ENCODE results near the gene PRKAA2. TPM values are rescaled to one million over a fixed set of nuclear protein-coding genes. Genes with fewer than 3 reads are reported as not detected.
A peak's percentile ranks its signal among the peaks of the same experiment; 100 is the strongest.

PRKAA2 gene
- total and polyA plus RNA-seq, 4 donors = 9.6 to 27.4 (median 11.1) TPM

DNA sequence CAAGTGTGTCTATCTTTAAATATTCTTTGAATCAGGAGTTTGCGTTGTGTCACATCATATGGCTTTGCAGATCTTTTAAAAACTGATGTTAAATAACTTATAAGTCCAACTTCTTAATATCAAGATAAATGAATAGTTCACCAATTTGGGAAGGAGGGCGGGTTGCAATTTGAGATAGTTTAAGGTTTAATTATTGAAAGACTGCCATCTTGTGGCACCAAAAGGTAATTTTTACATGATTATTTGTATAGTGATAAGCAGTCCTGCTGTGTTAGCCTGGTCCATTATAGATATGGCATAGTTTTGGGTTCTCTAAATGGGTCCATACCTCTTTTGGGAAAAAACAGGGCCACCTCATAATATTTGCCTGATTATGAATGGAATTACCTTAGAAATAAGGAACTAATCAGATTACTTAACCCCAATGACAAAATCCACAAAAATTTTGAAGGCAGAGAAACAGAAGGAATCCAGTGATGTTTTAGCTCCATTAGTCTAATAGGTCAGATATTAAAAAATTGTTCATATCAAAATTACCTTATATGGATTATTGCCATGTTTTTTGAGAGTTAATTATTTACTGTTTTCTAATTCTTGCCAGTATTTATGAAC, 64.3 kb downstream of the PRKAA2 start:
- peak; percentile 35 to 90 (median 55) for DNase-seq (ENCODE audit: low read depth in 4 of 6, low spot score in 6 of 6)
- no peaks in the 10 kb centered on the region for H3K27me3 ChIP-seq (ENCODE audit: control insufficient read depth, insufficient read depth, low read length)
- H3K4me1 ChIP-seq (ENCODE audit: control insufficient read depth, insufficient read depth, low read length) = no peaks in the 10 kb centered on the region
- WGBS (ENCODE audit: insufficient coverage) = no CpG with 5 or more reads among the region's 2 CpGs
- H3K4me3 ChIP-seq (ENCODE audit: low read depth, low read length) = no peak overlapping the region
- no peak overlapping the region for H3K27ac ChIP-seq (ENCODE audit: low read depth, low read length)
- no peaks in the 10 kb centered on the region for H3K9me3 ChIP-seq (ENCODE audit: control insufficient read depth, insufficient read depth, low read length)
- peaks cover 2% of the 10 kb centered on the region for H3K36me3 ChIP-seq (ENCODE audit: control insufficient read depth, insufficient read depth, low read length)

DNA sequence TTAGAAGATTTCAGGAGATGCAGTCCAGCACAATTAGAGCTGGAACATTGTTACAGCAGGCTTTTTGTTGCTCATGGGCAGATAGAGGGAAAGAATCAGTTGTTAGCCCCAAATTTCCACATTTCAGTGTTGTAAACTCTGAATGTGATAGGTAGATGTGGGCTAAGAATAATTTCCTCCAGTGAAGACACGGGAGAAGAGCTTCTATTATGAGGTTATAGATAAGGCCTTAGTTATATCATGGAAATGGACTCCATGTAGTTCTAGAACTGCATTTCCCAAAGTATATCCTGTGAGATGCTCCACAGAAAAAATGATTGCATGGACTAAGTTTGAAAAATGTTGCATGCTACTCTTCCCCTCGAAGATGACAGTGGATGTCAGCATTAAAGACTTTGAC, 64.9 kb downstream of the PRKAA2 start:
- Histone ChIP-seq H3K4me1 (ENCODE audit: control insufficient read depth, insufficient read depth, low read length) (no peaks in the 10 kb centered on the region), H3K9me3 (ENCODE audit: control insufficient read depth, insufficient read depth, low read length) (no peaks in the 10 kb centered on the region), H3K4me3 (ENCODE audit: low read depth, low read length) (no peak overlapping the region), H3K27me3 (ENCODE audit: control insufficient read depth, insufficient read depth, low read length) (no peaks in the 10 kb centered on the region), H3K27ac (ENCODE audit: low read depth, low read length) (no peak overlapping the region), H3K36me3 (ENCODE audit: control insufficient read depth, insufficient read depth, low read length) (peaks cover 2% of the 10 kb centered on the region)
- DNase-seq (ENCODE audit: low read depth in 4 of 6, low spot score in 6 of 6) = no peak
- WGBS (ENCODE audit: insufficient coverage) = no CpG with 5 or more reads among the region's 2 CpGs

DNA sequence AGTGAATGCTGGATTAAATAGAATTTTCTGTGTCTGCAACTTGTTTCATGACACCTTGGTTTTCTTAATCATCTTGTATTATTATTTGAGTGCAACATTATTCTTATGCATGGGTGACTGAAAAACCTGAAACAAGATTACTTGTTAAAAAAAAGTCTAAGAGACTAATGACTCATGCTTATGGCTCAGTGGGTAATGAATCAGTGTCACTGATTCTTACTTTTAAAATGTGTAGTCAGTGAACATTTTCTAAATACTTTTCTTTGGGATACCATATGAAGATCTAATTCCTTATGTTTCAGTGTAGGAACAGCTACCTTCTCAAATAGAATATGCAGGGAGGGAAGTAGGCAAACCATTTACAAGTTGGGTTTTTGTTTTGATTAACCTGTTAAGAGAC, 65.5 kb downstream of the PRKAA2 start:
- DNase-seq (ENCODE audit: low read depth in 4 of 6, low spot score in 6 of 6) = no peak
- no peaks in the 10 kb centered on the region for H3K27me3 ChIP-seq (ENCODE audit: control insufficient read depth, insufficient read depth, low read length)
- no peaks in the 10 kb centered on the region for H3K36me3 ChIP-seq (ENCODE audit: control insufficient read depth, insufficient read depth, low read length)
- H3K4me1 ChIP-seq (ENCODE audit: control insufficient read depth, insufficient read depth, low read length) = no peaks in the 10 kb centered on the region
- no peak overlapping the region for H3K27ac ChIP-seq (ENCODE audit: low read depth, low read length)
- H3K4me3 ChIP-seq (ENCODE audit: low read depth, low read length) = no peak overlapping the region
- H3K9me3 ChIP-seq (ENCODE audit: control insufficient read depth, insufficient read depth, low read length) = no peaks in the 10 kb centered on the region

DNA sequence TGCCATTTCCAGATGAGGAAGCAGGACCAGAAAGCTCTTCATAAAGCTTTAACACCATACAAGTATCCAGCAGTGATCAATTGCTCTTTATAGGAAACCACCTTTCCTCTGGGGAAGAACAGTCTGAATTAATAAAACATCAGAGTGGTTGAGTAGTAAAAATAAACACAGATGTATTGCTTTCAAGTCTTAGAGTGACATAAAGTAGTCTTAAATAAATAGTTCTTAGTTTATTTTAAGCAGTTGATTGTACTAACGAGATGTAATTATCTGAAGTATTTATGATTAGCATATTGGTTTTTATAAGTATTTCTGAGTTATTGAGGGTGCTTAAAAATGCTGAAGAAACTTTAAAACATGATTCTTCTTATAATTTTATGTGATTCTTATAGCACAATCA, 67.0 kb downstream of the PRKAA2 start:
- no peak overlapping the region for H3K4me3 ChIP-seq (ENCODE audit: low read depth, low read length)
- DNase-seq (ENCODE audit: low read depth in 4 of 6, low spot score in 6 of 6) = no peak
- WGBS (ENCODE audit: insufficient coverage) = no CpG with 5 or more reads among the region's 1 CpG
- H3K27me3 ChIP-seq (ENCODE audit: control insufficient read depth, insufficient read depth, low read length) = no peaks in the 10 kb centered on the region
- no peak overlapping the region for H3K27ac ChIP-seq (ENCODE audit: low read depth, low read length)
- no peaks in the 10 kb centered on the region for H3K36me3 ChIP-seq (ENCODE audit: control insufficient read depth, insufficient read depth, low read length)
- no peaks in the 10 kb centered on the region for H3K9me3 ChIP-seq (ENCODE audit: control insufficient read depth, insufficient read depth, low read length)
- no peaks in the 10 kb centered on the region for H3K4me1 ChIP-seq (ENCODE audit: control insufficient read depth, insufficient read depth, low read length)

DNA sequence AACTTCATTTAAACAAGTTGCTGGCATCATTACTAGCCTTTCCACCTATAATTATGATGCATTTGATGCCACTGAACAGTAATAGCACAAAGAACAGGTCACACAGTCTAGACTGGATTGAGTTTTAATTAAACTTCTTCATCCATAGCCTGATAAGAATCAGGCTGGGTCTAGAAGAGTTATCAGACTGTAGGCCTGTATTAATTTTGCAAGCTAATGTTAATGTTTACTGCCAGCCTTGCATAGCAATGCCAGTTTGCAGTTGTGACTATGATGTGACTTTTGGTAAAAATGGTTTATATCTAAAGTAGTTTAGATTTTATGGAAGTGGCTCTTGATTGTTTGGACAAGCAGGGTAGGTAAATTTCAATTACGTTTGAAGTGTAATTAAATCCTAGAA, 68.0 kb downstream of the PRKAA2 start:
- no peak for DNase-seq (ENCODE audit: low read depth in 4 of 6, low spot score in 6 of 6)
- Histone ChIP-seq H3K27me3 (ENCODE audit: control insufficient read depth, insufficient read depth, low read length) (no peaks in the 10 kb centered on the region), H3K36me3 (ENCODE audit: control insufficient read depth, insufficient read depth, low read length) (no peaks in the 10 kb centered on the region), H3K9me3 (ENCODE audit: control insufficient read depth, insufficient read depth, low read length) (no peaks in the 10 kb centered on the region), H3K4me1 (ENCODE audit: control insufficient read depth, insufficient read depth, low read length) (no peaks in the 10 kb centered on the region), H3K4me3 (ENCODE audit: low read depth, low read length) (no peak overlapping the region), H3K27ac (ENCODE audit: low read depth, low read length) (no peak overlapping the region)
- WGBS (ENCODE audit: insufficient coverage) = no CpG with 5 or more reads among the region's 1 CpG

DNA sequence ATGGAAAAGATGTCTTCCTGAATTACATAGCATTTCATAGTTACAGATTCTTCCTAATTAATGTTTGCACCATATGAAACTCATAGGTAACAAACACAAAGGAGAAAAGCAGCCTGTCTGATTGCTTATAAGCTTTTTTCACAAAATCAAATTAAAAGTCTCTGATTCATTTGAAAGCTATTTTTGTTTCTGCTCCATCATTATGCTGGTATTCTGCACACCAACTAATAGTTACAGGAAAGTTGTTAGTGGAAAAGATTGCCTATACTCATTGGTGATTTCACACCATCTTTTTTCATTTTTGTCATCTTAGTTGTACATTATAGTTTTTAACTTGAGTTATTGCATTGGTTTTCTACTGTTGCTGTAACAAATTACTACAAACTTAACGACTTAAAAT, 70.0 kb downstream of the PRKAA2 start:
- WGBS (ENCODE audit: insufficient coverage) = no CpG with 5 or more reads among the region's 1 CpG
- DNase-seq (ENCODE audit: low read depth in 4 of 6, low spot score in 6 of 6) = no peak
- Histone ChIP-seq H3K4me3 (ENCODE audit: low read depth, low read length) (no peak overlapping the region), H3K27me3 (ENCODE audit: control insufficient read depth, insufficient read depth, low read length) (no peaks in the 10 kb centered on the region), H3K27ac (ENCODE audit: low read depth, low read length) (no peak overlapping the region), H3K4me1 (ENCODE audit: control insufficient read depth, insufficient read depth, low read length) (no peaks in the 10 kb centered on the region), H3K9me3 (ENCODE audit: control insufficient read depth, insufficient read depth, low read length) (no peaks in the 10 kb centered on the region), H3K36me3 (ENCODE audit: control insufficient read depth, insufficient read depth, low read length) (no peaks in the 10 kb centered on the region)

DNA sequence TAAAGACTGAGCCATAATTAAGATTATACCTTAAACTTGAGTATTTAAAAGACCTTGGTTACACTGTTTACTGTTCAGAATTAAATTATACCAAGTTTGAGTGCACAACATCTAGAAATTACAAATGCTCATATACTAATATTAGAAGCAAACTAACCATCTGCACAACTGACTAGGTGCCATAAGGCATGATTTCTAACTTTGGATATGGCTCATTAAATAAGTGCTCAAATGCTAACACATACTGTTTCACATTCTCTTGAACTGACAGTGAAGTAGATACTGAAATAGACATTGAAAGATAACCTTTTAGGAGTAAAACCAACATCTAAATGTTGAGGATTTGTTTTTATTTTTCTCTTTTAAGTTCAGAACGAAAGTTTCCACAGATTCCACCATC, 74.1 kb downstream of the PRKAA2 start:
- Histone ChIP-seq H3K4me3 (ENCODE audit: low read depth, low read length) (no peak overlapping the region), H3K27me3 (ENCODE audit: control insufficient read depth, insufficient read depth, low read length) (no peaks in the 10 kb centered on the region), H3K27ac (ENCODE audit: low read depth, low read length) (no peak overlapping the region), H3K9me3 (ENCODE audit: control insufficient read depth, insufficient read depth, low read length) (no peaks in the 10 kb centered on the region), H3K4me1 (ENCODE audit: control insufficient read depth, insufficient read depth, low read length) (no peaks in the 10 kb centered on the region), H3K36me3 (ENCODE audit: control insufficient read depth, insufficient read depth, low read length) (no peaks in the 10 kb centered on the region)
- 57% methylated on average over 1 of the region's 1 CpG for WGBS (ENCODE audit: insufficient coverage)
- peak in 1 of 6 donors; percentile 38 for DNase-seq (ENCODE audit: low read depth in 4 of 6, low spot score in 6 of 6)

DNA sequence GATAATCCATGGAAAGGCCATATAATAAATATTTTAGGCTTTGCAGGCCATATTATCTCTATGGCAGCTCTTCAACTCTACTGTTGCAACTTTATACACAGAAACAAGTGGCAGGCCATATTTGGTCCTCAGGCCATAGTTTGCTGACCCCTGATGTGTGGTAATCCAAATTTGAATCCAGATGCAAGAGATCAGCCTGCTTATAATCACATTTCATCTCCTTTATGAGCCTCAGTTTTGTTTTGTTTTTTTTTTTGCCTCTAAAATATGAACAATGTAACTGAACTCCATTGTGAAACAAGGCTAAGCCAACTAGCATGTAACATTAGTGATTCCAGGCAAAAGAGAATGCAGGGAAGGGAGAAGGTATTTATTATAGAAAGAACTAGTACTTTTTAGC, 81.6 kb downstream of the PRKAA2 start:
- Histone ChIP-seq H3K4me3 (ENCODE audit: low read depth, low read length) (no peak overlapping the region), H3K27ac (ENCODE audit: low read depth, low read length) (no peak overlapping the region), H3K27me3 (ENCODE audit: control insufficient read depth, insufficient read depth, low read length) (no peaks in the 10 kb centered on the region), H3K9me3 (ENCODE audit: control insufficient read depth, insufficient read depth, low read length) (no peaks in the 10 kb centered on the region), H3K36me3 (ENCODE audit: control insufficient read depth, insufficient read depth, low read length) (no peaks in the 10 kb centered on the region), H3K4me1 (ENCODE audit: control insufficient read depth, insufficient read depth, low read length) (no peaks in the 10 kb centered on the region)
- no peak for DNase-seq (ENCODE audit: low read depth in 4 of 6, low spot score in 6 of 6)

DNA sequence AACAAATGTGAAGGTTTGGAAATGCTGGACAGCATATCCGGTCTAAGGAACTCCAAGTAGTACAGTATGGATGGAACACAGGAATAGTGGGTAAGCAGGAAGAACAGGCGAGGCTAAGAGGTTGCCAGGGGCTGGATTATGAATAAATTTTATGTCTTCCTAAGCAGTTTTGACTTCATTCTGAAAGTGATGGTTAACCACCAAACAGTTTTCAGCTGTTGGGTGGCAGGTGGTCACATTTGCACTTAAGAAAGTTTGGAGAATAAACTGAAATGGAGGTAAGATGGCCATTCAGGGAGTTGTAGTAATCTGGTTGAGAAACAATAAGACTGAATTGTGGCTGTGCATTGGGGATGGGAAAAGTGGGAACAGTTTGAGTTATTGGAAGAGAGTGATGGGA, 83.8 kb downstream of the PRKAA2 start:
- no peak overlapping the region for H3K4me3 ChIP-seq (ENCODE audit: low read depth, low read length)
- no peaks in the 10 kb centered on the region for H3K4me1 ChIP-seq (ENCODE audit: control insufficient read depth, insufficient read depth, low read length)
- 100% methylated on average over 2 of the region's 2 CpGs for WGBS (ENCODE audit: insufficient coverage)
- no peaks in the 10 kb centered on the region for H3K27me3 ChIP-seq (ENCODE audit: control insufficient read depth, insufficient read depth, low read length)
- no peaks in the 10 kb centered on the region for H3K36me3 ChIP-seq (ENCODE audit: control insufficient read depth, insufficient read depth, low read length)
- no peak for DNase-seq (ENCODE audit: low read depth in 4 of 6, low spot score in 6 of 6)
- no peaks in the 10 kb centered on the region for H3K9me3 ChIP-seq (ENCODE audit: control insufficient read depth, insufficient read depth, low read length)
- no peak overlapping the region for H3K27ac ChIP-seq (ENCODE audit: low read depth, low read length)

DNA sequence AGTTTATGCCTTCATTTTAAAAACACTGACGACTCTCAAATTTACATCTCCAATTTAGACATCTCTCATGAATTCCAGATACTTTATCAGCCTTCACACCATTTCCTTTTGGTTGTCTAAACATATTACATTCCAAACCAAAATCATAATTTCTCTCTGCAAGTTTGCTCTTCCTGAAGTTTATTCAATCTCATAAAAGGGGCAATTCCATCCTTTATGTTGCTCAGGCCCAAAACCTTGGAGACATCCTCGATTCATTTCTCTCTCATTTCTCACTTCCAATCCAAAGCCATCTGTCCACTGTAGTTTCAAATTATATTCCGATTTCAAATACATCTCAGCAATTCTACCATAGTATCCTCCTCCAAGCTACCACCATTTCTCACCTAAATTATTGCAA, 100.1 kb downstream of the PRKAA2 start:
- Histone ChIP-seq H3K36me3 (ENCODE audit: control insufficient read depth, insufficient read depth, low read length) (no peaks in the 10 kb centered on the region), H3K27me3 (ENCODE audit: control insufficient read depth, insufficient read depth, low read length) (no peaks in the 10 kb centered on the region), H3K4me3 (ENCODE audit: low read depth, low read length) (no peak overlapping the region), H3K27ac (ENCODE audit: low read depth, low read length) (no peak overlapping the region), H3K9me3 (ENCODE audit: control insufficient read depth, insufficient read depth, low read length) (no peaks in the 10 kb centered on the region), H3K4me1 (ENCODE audit: control insufficient read depth, insufficient read depth, low read length) (no peaks in the 10 kb centered on the region)
- 92% methylated on average over 3 of the region's 3 CpGs for WGBS (ENCODE audit: insufficient coverage)
- peak in 1 of 6 donors; percentile 60 for DNase-seq (ENCODE audit: low read depth in 4 of 6, low spot score in 6 of 6)
